AG10803 (cell line): ENCODE data around the gene CRB2.

ENCODE experiments used
- DNase-seq: peaks from one replicate; pipeline ENCODE4 v3.0.0; 2010; ENCODE audit warnings: low read depth
- H3K4me3 ChIP-seq: 2 replicates; pipeline ENCODE4 v1.5.1; 2011; ENCODE audit warnings: mild to moderate bottlenecking, low read length, control low read depth
- CTCF ChIP-seq: conservative IDR thresholded peaks from 2 replicates; pipeline ENCODE4 v1.5.1; 2011; ENCODE audit warnings: mild to moderate bottlenecking, low read length, control low read depth, inconsistent platforms

The CRB2 gene

GRCh38 chr9:123315635-123316034 is 40.4 kb upstream of the CRB2 start:
- DNase-seq: no peak
- H3K4me3 ChIP-seq: no peak overlapping the region
- TF ChIP-seq CTCF: no peak

- no peak for TF ChIP-seq CTCF
- no peak overlapping the region for H3K4me3 ChIP-seq
- no peak for DNase-seq
Measured at GRCh38 chr9:123316053-123316718, 39.8 kb upstream of the CRB2 start.

- DNase-seq: no peak
- TF ChIP-seq CTCF: no peak
- no peak overlapping the region for H3K4me3 ChIP-seq
Measured at GRCh38 chr9:123318202-123318601, 37.8 kb upstream of the CRB2 start.

GRCh38 chr9:123318961-123319421 is 37.0 kb upstream of the CRB2 start:
- no peak for DNase-seq
- TF ChIP-seq CTCF: no peak
- H3K4me3 ChIP-seq: no peak overlapping the region

GRCh38 chr9:123319541-123320339 is 36.3 kb upstream of the CRB2 start:
- TF ChIP-seq CTCF: no peak
- no peak overlapping the region for H3K4me3 ChIP-seq
- no peak for DNase-seq

GRCh38 chr9:123320814-123321213 is 35.2 kb upstream of the CRB2 start:
- TF ChIP-seq CTCF: no peak
- no peak for DNase-seq
- H3K4me3 ChIP-seq: no peak overlapping the region
